ENCODE measurements around the gene PCBD2.

GRCh38 chr5:134889335-134889734 lies 15.6 kb upstream of the PCBD2 start:
- TF ChIP-seq POLR2A (IDR thresholded peaks at IDR 0.05; ENCODE audit: borderline replicate concordance, extremely low read depth, insufficient read depth, insufficient read length) (no peak), EZH2 (IDR thresholded peaks at IDR 0.05) (no peak), CEBPB (IDR thresholded peaks at IDR 0.05; ENCODE audit: low read depth) (no peak), CTCF (IDR thresholded peaks at IDR 0.05 in 2 of 3, conservative IDR thresholded peaks at IDR 0.05 in 1 of 3; ENCODE audit: borderline replicate concordance in 1 of 3, insufficient read depth in 1 of 3, low read depth in 2 of 3, low read length in 2 of 3) (no peak), RAD21 (IDR thresholded peaks at IDR 0.05; ENCODE audit: low read depth) (no peak), SP1 (IDR thresholded peaks at IDR 0.05; ENCODE audit: low read depth) (no peak), EZH2phosphoT487 (IDR thresholded peaks at IDR 0.05; ENCODE audit: borderline replicate concordance) (no peak), REST (IDR thresholded peaks at IDR 0.05; ENCODE audit: low read depth) (no peak), ZNF274 (IDR thresholded peaks at IDR 0.05; ENCODE audit: low read depth, low read length) (no peak), SIN3A (IDR thresholded peaks at IDR 0.05; ENCODE audit: low read depth) (no peak), ZBTB33 (IDR thresholded peaks at IDR 0.05; ENCODE audit: extremely low read depth, insufficient replicate concordance, low read length) (no peak), SRF (IDR thresholded peaks at IDR 0.05; ENCODE audit: low read depth) (no peak), FOSL1 (IDR thresholded peaks at IDR 0.05; ENCODE audit: low read depth) (no peak), POLR2AphosphoS5 (IDR thresholded peaks at IDR 0.05; ENCODE audit: low read depth, low read length) (no peak)

All from HCT116 (cell line).